GM19099 (cell line): Measurements from ENCODE around the gene SCNM1.

Experiments used
- POLR2A ChIP-seq: IDR thresholded peaks from 3 replicates; pipeline ENCODE4 v1.6.1; 2011; ENCODE audit warnings: low read depth; ENCODE audit not compliant: insufficient read length; ENCODE audit errors: extremely low read depth

Gene SCNM1

DNA sequence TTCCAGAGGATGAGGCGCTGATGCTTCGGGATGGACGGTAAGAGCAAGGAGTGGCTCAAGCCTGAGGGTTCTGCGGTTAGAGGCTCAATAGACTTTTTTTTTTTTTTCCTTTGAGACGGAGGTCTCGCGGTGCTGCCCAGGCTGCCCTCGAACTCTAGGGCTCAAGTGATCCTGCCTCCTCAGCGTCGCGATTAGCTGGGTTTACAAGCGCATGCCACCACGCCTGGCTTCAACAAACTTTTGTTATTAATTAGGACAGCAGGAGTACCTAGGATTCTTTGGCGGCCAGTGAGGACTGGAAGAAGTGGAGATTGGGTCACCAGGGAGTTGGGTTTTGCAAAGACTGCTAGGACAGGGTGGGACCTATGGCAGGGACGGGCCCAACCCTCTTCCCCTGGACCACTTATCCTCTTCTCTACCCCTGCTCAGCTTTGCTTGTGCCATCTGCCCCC lies 587 bp downstream of the SCNM1 start:
- TF ChIP-seq POLR2A, result no peak

DNA sequence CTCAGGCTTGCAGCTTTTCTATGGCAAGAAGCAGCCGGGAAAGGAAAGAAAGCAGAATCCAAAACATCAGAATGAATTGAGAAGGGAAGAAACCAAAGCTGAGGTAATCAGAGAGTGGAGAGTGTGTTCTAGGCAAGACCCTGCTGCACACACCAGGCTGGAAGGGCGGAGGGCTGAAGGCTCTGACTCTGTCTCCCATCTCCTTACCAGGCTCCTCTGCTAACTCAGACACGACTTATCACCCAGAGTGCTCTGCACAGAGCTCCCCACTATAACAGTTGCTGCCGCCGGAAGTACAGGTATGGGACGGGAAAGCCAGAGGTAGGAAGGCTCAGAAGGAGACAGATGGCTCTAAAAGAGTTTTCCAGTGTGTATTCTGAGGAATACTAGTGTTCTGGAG lies 1.2 kb downstream of the SCNM1 start:
- TF ChIP-seq POLR2A, result no peak

DNA sequence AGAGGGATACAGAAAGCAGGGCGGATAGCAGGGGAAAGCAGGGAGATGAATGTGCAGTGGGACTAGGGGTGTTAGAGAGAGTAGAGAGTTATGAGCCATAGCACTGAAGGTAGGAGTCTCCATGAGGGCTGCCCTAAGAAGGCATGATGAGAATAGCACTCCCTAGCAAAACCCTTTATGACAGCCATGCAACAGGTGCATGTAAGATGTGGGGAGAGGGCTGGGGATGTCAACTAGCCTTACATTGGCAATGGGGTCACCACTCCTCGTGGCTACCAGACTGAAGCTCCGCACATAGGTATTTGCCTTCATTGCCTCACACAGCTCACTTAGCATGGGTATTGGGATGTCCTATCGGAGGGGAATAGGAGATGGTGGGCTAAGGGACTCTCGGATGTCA lies 5.2 kb downstream of the SCNM1 start:
- TF ChIP-seq POLR2A, result no peak

DNA sequence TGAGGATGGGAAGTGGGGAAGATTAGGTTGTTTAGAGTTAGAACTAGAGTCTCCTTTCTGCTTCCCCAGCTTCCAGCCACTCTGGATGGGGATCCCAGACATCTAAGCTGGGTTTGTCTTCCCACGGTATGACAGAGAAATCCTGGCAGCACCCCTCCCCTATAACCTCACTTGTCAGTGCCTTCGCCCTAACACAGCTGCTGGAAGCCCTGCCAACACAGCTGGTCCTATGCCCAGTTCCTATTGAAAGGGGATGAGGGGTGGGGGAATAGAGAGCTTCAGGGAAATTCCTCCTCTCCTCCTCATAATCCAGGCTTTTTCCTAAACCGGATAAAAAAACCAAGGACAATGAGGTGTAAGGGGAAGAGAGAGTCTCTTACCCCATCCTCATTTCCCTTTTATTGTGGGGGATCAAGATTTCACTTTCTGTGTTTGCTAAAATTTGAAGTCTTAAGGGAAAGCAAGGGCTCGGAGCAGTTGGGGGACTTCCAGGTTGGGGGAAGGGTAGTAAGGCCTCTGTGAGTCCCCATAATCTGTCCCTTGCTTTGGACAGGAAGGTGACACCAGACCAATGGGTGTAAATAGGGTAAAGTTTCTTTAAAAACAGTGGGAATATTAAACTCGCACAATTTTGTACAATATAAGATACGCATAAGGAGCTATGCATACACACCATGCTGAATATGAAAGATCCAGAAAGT lies 9.2 kb downstream of the SCNM1 start:
- no peak for TF ChIP-seq POLR2A

DNA sequence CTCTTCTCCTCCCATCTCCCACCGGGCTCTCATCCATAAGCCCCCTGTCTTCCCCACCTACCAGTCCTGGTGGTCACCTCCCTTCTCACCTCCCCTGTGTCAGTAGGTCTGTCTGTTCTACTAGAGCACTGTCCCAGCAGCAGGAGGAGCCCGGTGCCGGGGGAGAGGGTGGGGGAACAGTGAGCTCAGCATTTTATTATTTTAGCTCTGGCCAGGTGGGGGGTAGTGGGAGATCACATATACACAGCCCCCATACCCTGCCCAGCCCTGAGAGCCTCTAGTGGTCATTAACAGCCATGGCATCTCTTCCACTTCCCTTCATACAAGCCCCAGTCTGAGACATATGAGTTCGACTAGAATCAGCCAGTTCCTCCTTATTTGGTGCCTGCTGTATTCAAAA lies 9.9 kb downstream of the SCNM1 start, which contains the start of gene TMOD4:
TMOD4 (minus strand) TSS at position 119 of the 400 bp plus-strand sequence. CDS start 1,106 bp downstream, outside the sequence.
- TF ChIP-seq POLR2A, result no peak

DNA sequence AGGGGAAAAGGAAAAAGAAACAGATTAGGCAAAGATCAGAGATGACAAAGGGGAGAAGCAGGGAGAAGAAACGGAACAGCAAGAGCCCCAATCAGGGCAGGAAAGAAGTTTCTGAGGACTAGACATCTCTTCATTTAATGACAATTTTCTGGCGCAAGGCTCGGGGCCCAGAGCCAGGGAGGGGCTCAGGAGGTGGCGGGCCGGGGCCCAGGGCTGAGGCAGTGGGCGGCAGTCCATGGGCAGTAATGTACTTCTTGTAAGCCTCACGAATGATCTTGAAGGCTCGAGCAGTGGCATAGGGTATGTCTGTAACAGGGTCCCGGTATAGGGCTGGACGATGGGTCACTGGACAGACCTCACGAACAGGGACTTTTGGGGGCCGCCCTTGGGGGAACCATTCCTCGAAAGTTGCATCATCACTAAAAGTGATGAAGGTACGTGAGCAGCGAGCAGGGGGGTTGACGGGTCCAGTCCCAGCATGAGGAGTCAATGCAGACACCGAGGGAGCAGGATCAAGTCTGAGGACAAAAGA lies 10.6 kb downstream of the SCNM1 start:
- no peak for TF ChIP-seq POLR2A

DNA sequence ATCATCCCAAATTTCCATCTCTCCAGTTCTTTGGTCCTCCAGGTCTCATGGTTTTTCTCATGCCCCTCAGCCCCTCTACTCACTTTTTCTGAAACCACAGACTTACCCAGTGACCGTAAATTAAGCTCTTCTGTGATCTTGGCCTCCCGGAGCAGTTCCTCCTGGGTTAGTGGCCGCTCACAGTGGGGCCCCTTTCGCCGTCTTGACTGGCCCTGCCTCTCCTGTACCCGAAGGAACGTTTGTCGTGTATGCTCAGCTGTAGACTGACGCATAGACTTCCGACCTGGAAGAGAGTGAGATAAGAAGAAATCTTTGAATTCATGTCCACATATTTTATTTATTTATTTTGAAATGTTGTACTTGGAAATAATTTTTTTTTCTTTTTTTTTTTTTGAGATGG lies 18.3 kb downstream of the SCNM1 start:
- no peak for TF ChIP-seq POLR2A

DNA sequence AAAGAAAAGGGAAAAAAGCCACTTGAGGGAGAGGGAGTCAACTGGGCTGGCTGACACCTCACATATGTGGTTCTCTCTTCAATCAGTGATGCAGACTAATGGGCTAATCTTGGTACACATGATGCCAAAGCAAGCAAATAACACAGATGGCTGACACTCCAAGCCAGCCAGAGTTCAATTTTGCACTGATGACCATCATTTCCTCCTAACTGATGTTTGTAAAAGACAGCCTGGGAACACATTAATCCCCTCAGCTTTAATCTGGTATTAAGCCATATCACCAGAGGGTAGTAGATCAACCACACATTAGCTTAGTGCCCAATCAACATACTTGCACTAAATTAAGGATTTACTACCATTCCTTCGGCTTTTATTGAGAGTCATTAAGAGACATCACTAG lies 21.3 kb downstream of the SCNM1 start:
- TF ChIP-seq POLR2A, result no peak

DNA sequence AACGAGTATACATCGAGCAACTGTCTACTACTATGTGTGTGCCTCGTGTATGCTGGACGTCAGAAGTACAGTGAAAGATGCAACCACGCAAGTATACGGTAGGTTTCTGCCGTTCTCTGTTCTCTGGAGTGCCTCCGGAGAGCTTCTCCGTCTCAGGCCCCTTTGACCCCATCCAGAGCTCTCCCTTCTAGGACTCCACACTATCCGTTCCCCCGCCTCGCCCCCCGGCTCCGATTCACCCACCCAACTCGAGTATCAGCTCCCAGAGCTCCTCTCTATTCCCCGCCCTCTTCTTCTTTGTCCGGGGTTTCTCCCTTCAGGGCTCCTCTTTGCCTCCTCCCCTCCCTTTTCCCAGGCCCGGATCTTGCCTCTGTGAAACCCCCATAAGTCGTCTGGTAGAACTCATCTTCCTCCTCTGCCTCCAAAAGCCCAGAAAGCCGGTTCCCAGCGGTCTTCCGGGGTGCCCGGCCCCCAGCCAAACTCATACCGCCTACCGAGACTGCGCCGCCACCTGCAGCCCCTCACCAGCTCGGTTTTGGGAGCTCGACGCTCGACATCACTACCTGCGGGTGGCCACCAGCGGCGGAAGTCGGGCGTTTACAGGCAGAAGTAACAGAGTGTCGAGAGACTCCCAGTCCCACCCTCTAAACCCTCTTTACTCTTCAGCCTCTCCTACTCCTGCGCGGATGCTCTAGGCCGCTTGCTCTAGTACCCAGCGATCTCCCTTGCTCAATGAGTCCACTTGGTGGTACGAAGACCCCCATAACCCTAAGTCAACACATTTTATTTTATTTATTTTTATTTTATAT lies 23.9 kb downstream of the SCNM1 start, which contains the start of gene VPS72:
VPS72 (minus strand) TSS at position 561 of the 809 bp plus-strand sequence; CDS start at position 485, 76 bp downstream.
- peak; percentile 96 for TF ChIP-seq POLR2A

DNA sequence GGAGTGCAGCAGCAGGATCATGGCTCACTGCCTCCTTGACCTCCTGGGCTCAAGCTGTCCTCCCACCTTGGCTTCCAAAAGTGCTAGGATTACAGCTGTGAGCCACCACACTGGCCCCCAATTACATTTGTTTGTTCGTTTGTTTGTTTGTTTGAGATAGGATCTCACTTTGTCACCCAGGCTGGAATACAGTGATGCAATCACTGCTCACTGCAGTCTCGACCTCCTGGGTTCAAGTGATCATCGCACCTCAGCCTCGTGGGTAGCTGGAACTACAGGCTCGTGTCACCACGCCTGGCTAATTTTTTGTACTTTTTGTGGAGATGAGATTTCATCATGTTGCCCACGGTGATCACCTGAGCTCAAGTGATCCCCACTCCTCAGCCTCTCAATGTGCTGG lies 26.1 kb downstream of the SCNM1 start:
- TF ChIP-seq POLR2A, result no peak

DNA sequence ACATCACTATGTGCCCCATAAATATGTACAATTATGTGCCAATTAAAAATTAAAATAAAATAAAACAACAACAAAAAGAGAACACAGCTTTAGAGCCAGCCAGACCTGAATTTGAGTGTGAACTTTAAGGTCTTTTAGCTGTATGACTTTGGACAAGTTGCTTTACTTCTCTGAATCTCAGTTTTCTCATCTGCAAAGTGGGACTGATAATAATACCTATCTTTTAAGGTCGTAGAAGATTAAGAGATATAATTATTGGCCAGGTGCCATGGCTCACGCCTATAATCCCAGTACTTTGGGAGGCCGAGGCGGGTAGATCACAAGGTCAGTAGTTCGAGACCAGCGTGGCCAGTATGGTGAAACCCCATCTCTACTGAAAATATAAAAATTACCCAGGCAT lies 27.4 kb downstream of the SCNM1 start:
- TF ChIP-seq POLR2A, result no peak

DNA sequence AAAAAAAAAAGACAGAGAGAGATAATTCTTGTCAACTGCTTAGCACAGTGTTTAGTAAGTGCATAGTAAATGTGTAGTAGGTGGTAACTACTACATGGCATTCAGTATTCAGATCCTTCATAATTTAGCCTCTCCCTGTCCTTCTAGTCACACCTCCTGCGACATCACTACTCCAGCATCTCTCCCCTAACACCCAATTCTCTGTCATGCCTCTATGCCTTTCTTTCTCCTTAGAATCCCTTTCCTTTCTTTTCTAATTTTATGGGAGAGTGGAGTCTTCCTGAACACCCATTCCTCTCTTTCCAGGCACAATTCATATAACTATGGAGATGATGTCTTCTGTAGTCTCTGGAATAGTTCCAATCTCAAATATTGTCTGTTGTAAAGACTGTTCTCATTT lies 27.9 kb downstream of the SCNM1 start:
- no peak for TF ChIP-seq POLR2A

DNA sequence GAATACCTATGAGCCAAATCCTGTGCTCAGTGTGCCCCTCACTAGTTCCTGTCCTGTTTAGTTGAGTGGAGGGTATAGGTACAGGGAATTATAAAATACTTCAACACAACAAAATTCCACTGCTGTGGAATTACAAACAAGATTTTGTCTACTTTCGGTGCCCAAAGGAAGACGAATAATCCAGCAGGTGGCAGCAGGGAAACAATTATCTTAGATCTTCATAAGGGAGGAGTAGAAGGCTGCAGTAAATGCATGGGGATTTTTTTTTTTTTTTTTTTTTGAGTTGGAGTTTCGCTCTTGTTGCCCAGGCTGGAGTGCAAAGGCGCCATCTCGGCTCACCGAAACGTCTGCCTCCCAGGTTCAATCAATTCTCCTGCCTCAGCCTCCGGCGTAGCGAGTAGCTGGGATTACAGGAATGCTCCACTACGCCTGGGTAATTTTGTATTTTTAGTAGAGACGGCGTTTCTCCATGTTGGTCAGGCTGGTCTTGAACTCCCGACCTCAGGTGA lies 30.4 kb downstream of the SCNM1 start:
- TF ChIP-seq POLR2A, result no peak

DNA sequence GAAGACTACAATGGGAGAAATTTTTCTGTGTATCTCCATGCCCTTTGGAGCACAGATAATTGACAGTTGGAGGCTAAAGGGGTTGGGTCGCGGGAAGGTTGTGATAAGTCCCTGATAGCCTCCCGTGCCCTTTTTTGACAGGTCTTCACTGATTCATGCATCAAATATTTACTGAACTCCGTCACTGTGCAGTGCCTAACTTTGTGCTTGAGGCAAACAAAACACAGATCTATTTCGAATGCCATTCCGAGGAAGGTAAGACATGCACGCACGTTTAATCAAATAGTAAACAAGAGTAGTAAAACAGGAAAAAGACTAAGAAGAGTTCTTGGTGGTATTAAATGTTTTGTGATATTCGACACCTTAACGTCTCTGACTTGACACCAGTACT lies 31.9 kb downstream of the SCNM1 start:
- TF ChIP-seq POLR2A, result no peak
